IMR-90 (cell line): Measurements from ENCODE around the gene SCFD1. TPM values are rescaled to one million over a fixed set of nuclear protein-coding genes. Genes with fewer than 3 reads are reported as not detected.

Experiments
- ATAC-seq: fragments of 200-7000 bp; cut with Tn5 transposase; 2 replicates; pipeline ENCODE4 v1.9.1; 2020; ENCODE audit warnings: low read depth, mild to moderate bottlenecking, moderate library complexity
- BruUV-seq: library from RNA; stranded (reverse); fragments of 400-500 nt; replicated peaks from 2 replicates; lab custom pipeline; 2021; lab: Mats Ljungman, UMichigan
- CTCF ChIA-PET: fragments of 300-600 bp; formaldehyde crosslinking; extraction: SDS; loops from one replicate; lab custom pipeline; 2021; ENCODE audit warnings: antibody characterized with exemption; lab: Yijun Ruan, JAX
- POLR2A ChIA-PET: fragments of 300-600 bp; sonication (Branson Sonifier 250); formaldehyde crosslinking; loops from one replicate; lab custom pipeline; 2022; ENCODE audit warnings: antibody characterized with exemption; ENCODE audit not compliant: unreplicated experiment; lab: Charles Lee
- DNase-seq: peaks from one replicate; pipeline ENCODE4 v3.0.0; 2013
- H2AFZ ChIP-seq: replicated peaks from 2 replicates; pipeline ENCODE3; 2013; ENCODE audit warnings: low read length, mild to moderate bottlenecking; ENCODE audit not compliant: poor library complexity
- H2AK5ac ChIP-seq: 2 replicates; pipeline ENCODE4 v1.6.1; 2013; ENCODE audit warnings: low read depth, low read length, inconsistent platforms
- H2AK9ac ChIP-seq: replicated peaks from 2 replicates; pipeline ENCODE3; 2013; ENCODE audit warnings: mild to moderate bottlenecking, low read depth, low read length, moderate library complexity; ENCODE audit not compliant: poor library complexity
- H2BK120ac ChIP-seq: 2 replicates; pipeline ENCODE4 v1.6.1; 2013; ENCODE audit warnings: low read depth, low read length, inconsistent platforms
- H2BK15ac ChIP-seq: 3 replicates; pipeline ENCODE4 v1.6.1; 2013; ENCODE audit warnings: low read depth, low read length, inconsistent platforms
- H2BK20ac ChIP-seq: 2 replicates; pipeline ENCODE4 v1.6.1; 2013; ENCODE audit warnings: low read depth, mild to moderate bottlenecking, inconsistent platforms, low read length, moderate library complexity
- H2BK5ac ChIP-seq: 2 replicates; pipeline ENCODE4 v1.6.1; 2013; ENCODE audit warnings: mild to moderate bottlenecking, low read depth, low read length, inconsistent platforms; ENCODE audit not compliant: poor library complexity, severe bottlenecking
- H3K14ac ChIP-seq: replicated peaks from 2 replicates; pipeline ENCODE4 v1.6.1; 2013; ENCODE audit warnings: low read depth, low read length, inconsistent platforms
- H3K18ac ChIP-seq: 2 replicates; pipeline ENCODE4 v1.6.1; 2013; ENCODE audit warnings: low read depth, low read length, control low read depth
- H3K23ac ChIP-seq: 2 replicates; pipeline ENCODE4 v1.6.1; 2013; ENCODE audit warnings: low read depth, low read length, inconsistent platforms
- H3K27ac ChIP-seq: 2 replicates; pipeline ENCODE4 v1.5.1; 2013; ENCODE audit warnings: mild to moderate bottlenecking, control low read depth, low read length; ENCODE audit not compliant: insufficient read depth
- H3K27me3 ChIP-seq: 2 replicates; pipeline ENCODE4 v1.6.1; 2013; ENCODE audit warnings: low read length; ENCODE audit not compliant: control insufficient read depth, insufficient read depth
- H3K36me3 ChIP-seq: 2 replicates; pipeline ENCODE4 v1.6.1; 2013; ENCODE audit warnings: low read length, mixed read lengths; ENCODE audit not compliant: control insufficient read depth, insufficient read depth
- H3K4ac ChIP-seq: 2 replicates; pipeline ENCODE4 v1.6.1; 2013; ENCODE audit warnings: low read depth, low read length, inconsistent platforms
- H3K4me1 ChIP-seq: 2 replicates; pipeline ENCODE4 v1.6.1; 2013; ENCODE audit warnings: low read length, mixed read lengths; ENCODE audit not compliant: control insufficient read depth, insufficient read depth
- H3K4me2 ChIP-seq: 2 replicates; pipeline ENCODE4 v1.6.1; 2013; ENCODE audit warnings: low read depth, mild to moderate bottlenecking, control low read depth, low read length, moderate library complexity
- H3K4me3 ChIP-seq: 2 replicates; pipeline ENCODE4 v1.5.1; 2013; ENCODE audit warnings: low read depth, mild to moderate bottlenecking, control low read depth, low read length, moderate library complexity; ENCODE audit not compliant: insufficient read depth
- H3K56ac ChIP-seq: 2 replicates; pipeline ENCODE4 v1.6.1; 2013; ENCODE audit warnings: low read length, inconsistent platforms; ENCODE audit not compliant: insufficient read depth; ENCODE audit errors: extremely low read depth
- H3K79me1 ChIP-seq, 2 experiments: 2 replicates each; pipeline ENCODE4 v1.6.1; 2013; ENCODE audit warnings: low read length in 2 of 2, inconsistent platforms in 1 of 2, low read depth in 1 of 2
- H3K9ac ChIP-seq: 2 replicates; pipeline ENCODE4 v1.6.1; 2013; ENCODE audit warnings: low read depth, low read length, control low read depth
- H3K9me1 ChIP-seq: 2 replicates; pipeline ENCODE4 v1.6.1; 2013; ENCODE audit warnings: low read length, inconsistent platforms; ENCODE audit not compliant: insufficient read depth
- H3K9me3 ChIP-seq: 2 replicates; pipeline ENCODE4 v1.6.1; 2013; ENCODE audit warnings: low read length; ENCODE audit not compliant: control insufficient read depth, insufficient read depth
- H4K20me1 ChIP-seq: 2 replicates; pipeline ENCODE4 v1.6.1; 2013; ENCODE audit warnings: low read length, inconsistent platforms; ENCODE audit not compliant: insufficient read depth
- H4K5ac ChIP-seq: 2 replicates; pipeline ENCODE4 v1.6.1; 2013; ENCODE audit warnings: mild to moderate bottlenecking, low read depth, low read length, control low read depth
- H4K8ac ChIP-seq, 2 experiments: 2 replicates each; pipeline ENCODE4 v1.6.1; 2013; ENCODE audit warnings: low read depth in 2 of 2, low read length in 2 of 2, control low read depth in 1 of 2, inconsistent platforms in 1 of 2
- H4K91ac ChIP-seq: 2 replicates; pipeline ENCODE4 v1.6.1; 2013; ENCODE audit warnings: low read depth, low read length, inconsistent platforms; ENCODE audit not compliant: insufficient read depth
- CEBPB ChIP-seq: IDR thresholded peaks from 2 replicates; pipeline ENCODE4 v1.6.1; 2012; ENCODE audit warnings: low read depth, low read length, improper control_type of control experiment
- MAFK ChIP-seq: IDR thresholded peaks from 2 replicates; pipeline ENCODE4 v1.6.1; 2012; ENCODE audit warnings: low read depth, low read length, improper control_type of control experiment
- NFE2L2 ChIP-seq: fragments of 150-350 bp; IDR thresholded peaks from 2 replicates; pipeline ENCODE4 v1.6.1; 2016; ENCODE audit warnings: low read depth, mild to moderate bottlenecking, low read length
- POLR2A ChIP-seq: IDR thresholded peaks from 2 replicates; pipeline ENCODE4 v1.6.1; 2012; ENCODE audit warnings: mild to moderate bottlenecking, low read depth, low read length
- RAD21 ChIP-seq: IDR thresholded peaks from 2 replicates; pipeline ENCODE4 v1.6.1; 2012; ENCODE audit warnings: low read length, improper control_type of control experiment
- RCOR1 ChIP-seq: IDR thresholded peaks from 2 replicates; pipeline ENCODE4 v1.6.1; 2012; ENCODE audit warnings: mild to moderate bottlenecking, low read length, improper control_type of control experiment; ENCODE audit not compliant: insufficient replicate concordance
- RFX5 ChIP-seq: IDR thresholded peaks from 2 replicates; pipeline ENCODE4 v1.8.0; 2012; ENCODE audit warnings: low read depth, mild to moderate bottlenecking, low read length, moderate library complexity
- WGBS, 2 experiments: methylation state at CpG; one replicate each; pipeline versions ENCODE4 v1.1.5 to v1.1.7; 2013; ENCODE audit warnings: missing lambda C conversion rate in 2 of 2; ENCODE audit not compliant: insufficient read length in 1 of 2; ENCODE audit errors: extremely low coverage in 2 of 2; 5-methylcytosine and 5-hydroxymethylcytosine counted together
- dilution Hi-C: fragments of 300-500 bp; cut with HindIII; formaldehyde crosslinking; loops from one replicate; pipeline ENCODE4 v1.14.3; 2018; ENCODE audit warnings: low sequenced_read_pairs; ENCODE audit not compliant: unreplicated experiment
- in situ Hi-C: fragments of 300-500 bp; cut with MboI; formaldehyde crosslinking; loops from 3 replicates; pipeline ENCODE4 v1.14.3; 2019; ENCODE audit warnings: low sequenced_read_pairs, inconsistent platforms, mixed read lengths
- intact Hi-C: fragments of 100-400 bp; cut with micrococcal nuclease; formaldehyde crosslinking; loops from 2 replicates; pipeline ENCODE4 v1.10.0; 2022
- polyA plus RNA-seq, 3 experiments: library from polyadenylated mRNA; depleted of rRNA; stranded (reverse); fragments of >200 nt; gene quantifications; 2 replicates each; pipeline ENCODE4 v1.2.3, GENCODE V29; 2012; ENCODE audit warnings: low replicate concordance in 1 of 3
- total RNA-seq: library from RNA; depleted of rRNA; stranded (reverse); fragments of >200 nt; gene quantifications from 2 replicates; pipeline ENCODE4 v1.2.3, GENCODE V29; 2012

SCFD1 gene
- total and polyA plus RNA-seq, 2 of the 4 experiments (the other 2 are of a cell fraction) = 51.4 to 74.0 TPM

GRCh38 chr14:30728471-30728870, 106.4 kb downstream of the SCFD1 start:
- Histone ChIP-seq H3K4me3 (no peak overlapping the region), H3K9me3 (no peaks in the 10 kb centered on the region), H4K8ac (no peak overlapping the region), H3K4me2 (no peak overlapping the region), H3K36me3 (peaks cover 8% of the 10 kb centered on the region), H3K56ac (no peak overlapping the region), H3K14ac (no peak overlapping the region), H3K4me1 (no peaks in the 10 kb centered on the region), H3K23ac (no peak overlapping the region), H3K27ac (no peak overlapping the region), H4K5ac (no peak overlapping the region), H2AFZ (no peak overlapping the region), H3K18ac (no peak overlapping the region), H2BK120ac (no peak overlapping the region), H3K79me1 (peaks cover 4 to 8% of the 10 kb centered on the region in 2 experiments; a peak in 3 of 4 replicates), H2BK5ac (no peak overlapping the region), H3K27me3 (no peaks in the 10 kb centered on the region), H4K20me1 (peaks cover 3% of the 10 kb centered on the region; the same call in 1 of the 2 replicates), H2BK20ac (no peak overlapping the region), H4K91ac (no peak overlapping the region), H3K4ac (no peak overlapping the region), H2AK9ac (no peak overlapping the region), H2AK5ac (no peak overlapping the region), H3K9ac (no peak overlapping the region), H3K9me1 (no peaks in the 10 kb centered on the region; the same call in 1 of the 2 replicates), H2BK15ac (no peak overlapping the region)
- no peak for DNase-seq
- in situ Hi-C loops = no loop called here
- dilution Hi-C loops = no loop called here
- ChIA-PET CTCF (no interaction called here), POLR2A (no interaction called here)
- intact Hi-C loops = no loop called here
- no CpG with 5 or more reads among the region's 5 CpGs for WGBS, 2 experiments
- no peak for ATAC-seq
- TF ChIP-seq RFX5 (no peak), RCOR1 (no peak), CEBPB (peak; percentile 46; the same call in 1 of the 2 replicates), POLR2A (no peak), MAFK (no peak), RAD21 (no peak), NFE2L2 (no peak)
- no TSS peak for BruUV-seq
